Osteocyte (in vitro differentiated cells): ENCODE measurements around the gene CFAP206. TPM values are rescaled to one million over a fixed set of nuclear protein-coding genes. Genes with fewer than 3 reads are reported as not detected.

Experiments
- DNase-seq: peaks from one replicate; pipeline ENCODE4 v3.0.0; 2021; ENCODE audit warnings: mixed read lengths; ENCODE audit not compliant: unreplicated experiment; ENCODE audit errors: extremely low spot score
- H3K27ac Mint-ChIP-seq: one replicate; pipeline ENCODE4 v1.8.0; 2021; ENCODE audit warnings: mild to moderate bottlenecking, mixed read lengths; ENCODE audit not compliant: unreplicated experiment
- H3K27me3 Mint-ChIP-seq: one replicate; pipeline ENCODE4 v1.8.0; 2021; ENCODE audit warnings: mixed read lengths; ENCODE audit not compliant: unreplicated experiment
- H3K36me3 Mint-ChIP-seq: one replicate; pipeline ENCODE4 v1.8.0; 2021; ENCODE audit warnings: mixed read lengths; ENCODE audit not compliant: unreplicated experiment
- H3K4me1 Mint-ChIP-seq: one replicate; pipeline ENCODE4 v1.8.0; 2021; ENCODE audit warnings: mixed read lengths; ENCODE audit not compliant: unreplicated experiment
- H3K4me3 Mint-ChIP-seq: one replicate; pipeline ENCODE4 v1.8.0; 2021; ENCODE audit warnings: mild to moderate bottlenecking, moderate library complexity, mixed read lengths; ENCODE audit not compliant: unreplicated experiment
- H3K9me3 Mint-ChIP-seq: one replicate; pipeline ENCODE4 v1.8.0; 2021; ENCODE audit warnings: mixed read lengths; ENCODE audit not compliant: unreplicated experiment
- CTCF ChIP-seq: fragments of 200-600 bp; sonication (generic); IDR thresholded peaks from 2 replicates; pipeline ENCODE4 v1.5.0; 2021; ENCODE audit warnings: antibody characterized with exemption, mild to moderate bottlenecking, moderate library complexity
- long read RNA-seq: library from polyadenylated mRNA; unstranded; transcript quantifications from one replicate; pipeline ENCODE4 v2.0.0, GENCODE V29; 2021
- total RNA-seq: library from RNA; stranded (reverse); gene quantifications from 2 replicates; pipeline ENCODE4 v1.2.1, GENCODE V29; 2021

Gene CFAP206, protein sequence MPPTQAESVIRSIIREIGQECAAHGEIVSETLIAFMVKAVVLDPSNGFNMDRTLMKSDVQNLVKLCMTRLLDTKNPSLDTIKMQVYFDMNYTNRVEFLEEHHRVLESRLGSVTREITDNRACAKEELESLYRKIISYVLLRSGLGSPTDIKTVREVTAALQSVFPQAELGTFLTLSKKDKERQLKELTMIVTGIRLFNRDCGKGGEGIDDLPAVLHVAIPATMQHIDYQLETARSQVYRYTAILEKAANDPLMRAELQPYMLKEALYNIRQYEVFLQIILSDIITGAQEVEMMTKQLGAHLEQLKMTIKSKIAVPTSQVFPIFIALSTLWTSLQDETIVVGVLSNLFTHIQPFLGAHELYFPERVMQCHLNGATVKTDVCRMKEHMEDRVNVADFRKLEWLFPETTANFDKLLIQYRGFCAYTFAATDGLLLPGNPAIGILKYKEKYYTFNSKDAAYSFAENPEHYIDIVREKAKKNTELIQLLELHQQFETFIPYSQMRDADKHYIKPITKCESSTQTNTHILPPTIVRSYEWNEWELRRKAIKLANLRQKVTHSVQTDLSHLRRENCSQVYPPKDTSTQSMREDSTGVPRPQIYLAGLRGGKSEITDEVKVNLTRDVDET
- 0.30 and 0.44 TPM in 2 replicates for total RNA-seq
- long read RNA-seq, partial matches to known transcripts, result 1 of 1 reads
- long read RNA-seq, other reads (novel, unspliced or antisense), result 0 of 1 reads

DNA sequence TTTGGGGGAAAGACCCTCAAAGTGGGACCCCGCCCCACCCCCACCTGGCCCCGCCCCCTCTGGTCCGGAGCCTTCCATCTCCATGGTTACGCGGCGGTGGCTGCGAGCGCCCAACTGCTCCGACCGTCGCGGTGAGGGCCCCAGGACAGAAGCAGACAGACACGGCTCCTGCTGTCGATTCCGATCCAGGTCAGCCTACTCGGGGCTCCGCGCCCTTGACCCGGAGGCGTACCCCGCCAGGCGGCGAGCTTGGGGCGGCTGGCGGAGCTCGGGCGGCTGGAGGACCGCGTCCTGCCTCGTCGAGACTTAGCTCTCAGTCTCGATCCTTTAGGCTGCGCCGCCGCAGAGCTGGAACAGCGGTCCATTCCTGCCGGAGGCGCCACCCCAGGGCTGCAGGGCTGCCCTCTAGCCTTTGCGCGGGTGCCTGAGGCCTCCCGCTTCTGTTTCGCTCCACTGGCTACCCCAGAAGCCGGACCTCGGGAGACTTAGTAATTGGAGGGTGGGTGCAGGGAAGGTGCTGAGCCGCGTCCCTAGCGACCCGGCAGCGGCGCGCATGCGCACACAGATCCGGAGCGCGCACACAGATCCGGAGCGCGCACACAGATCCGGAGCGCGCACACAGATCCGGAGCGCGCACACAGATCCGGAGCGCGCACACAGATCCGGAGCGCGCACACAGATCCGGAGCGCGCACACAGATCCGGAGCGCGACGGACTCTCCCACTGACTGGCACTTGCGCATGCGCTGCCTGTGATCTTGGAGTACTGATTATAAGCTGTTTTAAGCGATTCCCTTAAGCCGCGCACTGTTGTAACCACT is at the start of gene CFAP206:
Gene CFAP206 (plus strand): TSS at position 72 of the 820 bp plus-strand sequence. CDS start 1,868 bp downstream, outside the sequence.
- Mint-ChIP-seq H3K4me1 (no peaks in the 10 kb centered on the region), H3K27me3 (peaks cover 42% of the 10 kb centered on the region), H3K27ac (peak within 1 kb of the TSS; percentile 56), H3K4me3 (peak within 1 kb of the TSS; percentile 86), H3K36me3 (no peaks in the 10 kb centered on the region), H3K9me3 (no peaks in the 10 kb centered on the region)
- TF ChIP-seq CTCF, result peak; percentile 29
- peak; percentile 92 for DNase-seq

DNA sequence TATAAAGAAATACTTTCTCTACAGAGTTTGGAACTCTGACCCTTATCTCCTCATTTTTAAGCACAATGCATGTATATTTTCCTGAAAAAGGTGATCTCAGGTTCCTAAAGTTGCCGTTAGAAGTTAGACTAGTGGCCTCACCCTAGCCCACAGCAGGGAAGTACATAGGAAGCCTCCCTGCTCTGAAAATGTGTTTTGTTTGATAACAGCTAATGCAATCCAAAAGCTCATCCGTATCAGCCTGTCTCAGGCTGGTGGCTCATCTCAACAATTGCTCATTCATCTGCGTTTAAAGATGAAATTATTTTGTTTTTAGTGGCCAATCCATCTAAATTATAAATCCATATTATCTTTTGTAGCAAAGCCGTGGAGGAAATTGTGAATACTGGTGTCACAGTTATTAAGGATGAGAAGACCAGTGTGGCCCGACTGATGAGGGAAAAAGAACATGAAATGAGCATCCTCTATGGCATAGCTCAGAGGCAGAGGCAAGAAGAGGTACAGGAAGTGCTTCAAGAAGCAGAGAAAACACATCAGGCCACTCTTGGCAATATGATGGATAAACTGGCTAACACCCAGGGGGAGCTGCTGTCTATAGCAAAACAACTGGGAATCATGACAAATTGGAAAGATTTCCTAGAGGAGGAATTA is 43.0 kb upstream of the CFAP206 start:
- DNase-seq, result no peak
- H3K4me1 Mint-ChIP-seq, result no peaks in the 10 kb centered on the region
- H3K36me3 Mint-ChIP-seq, result peaks cover 8% of the 10 kb centered on the region
- H3K27me3 Mint-ChIP-seq, result no peaks in the 10 kb centered on the region
- H3K4me3 Mint-ChIP-seq, result no peak overlapping the region
- H3K27ac Mint-ChIP-seq, result no peak overlapping the region
- TF ChIP-seq CTCF, result no peak
- H3K9me3 Mint-ChIP-seq, result peaks cover 10% of the 10 kb centered on the region

DNA sequence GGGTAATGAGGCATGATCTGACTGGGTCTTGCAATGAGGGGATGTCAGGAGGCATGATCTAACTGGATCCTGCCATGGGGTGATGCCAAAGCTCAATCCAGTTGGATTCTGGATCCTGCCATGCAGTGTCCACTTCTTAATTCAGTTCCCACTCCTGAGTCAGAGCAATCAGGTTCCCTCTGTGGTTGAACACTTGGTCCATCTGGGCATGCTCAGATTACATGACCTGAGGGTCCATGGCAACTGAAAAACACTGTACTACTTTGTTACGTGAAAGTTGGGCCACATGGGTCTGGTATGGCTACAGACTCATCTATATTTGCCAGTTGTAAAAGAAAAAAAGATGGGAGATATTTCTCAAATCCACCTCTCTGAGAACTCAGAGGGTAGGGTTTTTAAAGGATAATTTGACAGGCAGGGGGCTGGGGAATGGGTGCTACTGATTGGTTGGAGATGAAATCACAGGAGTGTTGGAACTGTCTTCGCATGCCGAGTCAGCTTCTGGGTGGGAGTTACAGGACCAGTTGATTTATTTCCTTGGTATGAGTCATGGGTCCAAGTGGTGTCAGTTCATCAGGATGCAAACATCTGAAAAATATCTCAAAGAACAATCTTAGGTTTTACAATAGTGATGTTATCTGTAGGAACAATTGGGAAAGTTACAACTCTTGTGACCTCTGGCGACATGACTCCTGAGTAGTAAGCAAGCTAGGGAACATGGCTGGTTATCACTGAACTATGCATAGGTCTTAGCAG is 41.5 kb upstream of the CFAP206 start:
- Mint-ChIP-seq H3K36me3 (peaks cover 8% of the 10 kb centered on the region), H3K4me1 (no peaks in the 10 kb centered on the region), H3K9me3 (peaks cover 14% of the 10 kb centered on the region), H3K27me3 (no peaks in the 10 kb centered on the region), H3K27ac (no peak overlapping the region), H3K4me3 (no peak overlapping the region)
- no peak for DNase-seq
- TF ChIP-seq CTCF, result no peak

GRCh38 chr6:87366899-87367298 is 40.9 kb upstream of the CFAP206 start:
- Mint-ChIP-seq H3K4me1 (no peaks in the 10 kb centered on the region), H3K27me3 (no peaks in the 10 kb centered on the region), H3K4me3 (no peak overlapping the region), H3K27ac (no peak overlapping the region), H3K36me3 (peaks cover 8% of the 10 kb centered on the region), H3K9me3 (peaks cover 14% of the 10 kb centered on the region)
- TF ChIP-seq CTCF, result no peak
- no peak for DNase-seq
